ENCODE results near the gene MNX1.

The MNX1 gene

DNA sequence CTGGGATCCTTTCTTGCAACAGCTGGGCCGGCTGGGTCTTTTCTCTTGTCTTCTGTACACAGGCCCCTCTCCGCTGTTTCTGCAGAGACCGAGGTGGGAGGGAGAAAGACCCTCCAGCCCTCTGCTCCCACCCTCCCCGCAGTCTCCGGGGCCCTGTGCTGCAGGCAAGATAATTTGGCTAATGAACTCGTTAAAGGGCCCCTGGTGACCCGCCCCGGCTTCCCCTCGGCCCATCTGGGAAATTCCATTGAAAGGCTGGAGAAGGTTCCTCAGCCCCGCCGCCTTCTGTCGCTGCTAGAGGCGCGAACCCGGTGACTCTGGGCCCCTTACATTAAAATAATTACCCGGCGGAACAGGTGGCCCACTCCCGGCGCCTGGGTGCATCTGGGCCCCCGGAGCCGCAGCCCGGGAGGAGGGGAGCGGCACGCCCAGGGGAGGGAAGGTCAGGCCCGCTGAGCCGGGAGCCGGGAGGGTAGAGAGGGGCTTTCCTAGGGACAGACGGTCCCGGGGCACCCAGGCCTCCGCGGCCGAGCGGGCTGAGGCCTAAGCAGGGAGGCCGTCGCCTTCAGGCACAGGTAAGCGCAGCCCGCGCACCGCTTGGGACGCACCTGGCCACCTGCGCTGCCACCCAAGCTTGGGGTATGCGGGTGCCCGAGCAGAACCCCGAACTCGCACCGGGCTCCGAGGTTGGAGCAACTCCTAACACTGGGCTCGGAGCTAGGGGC is 7.3 kb upstream of the MNX1 start:
- DNase-seq (ENCODE audit: low spot score) = no peak
- ChIA-PET POLR2A (ENCODE audit: low non-redundant PET) (no interaction called here), CTCF (no interaction called here)
- TF ChIP-seq, protein P1, sequence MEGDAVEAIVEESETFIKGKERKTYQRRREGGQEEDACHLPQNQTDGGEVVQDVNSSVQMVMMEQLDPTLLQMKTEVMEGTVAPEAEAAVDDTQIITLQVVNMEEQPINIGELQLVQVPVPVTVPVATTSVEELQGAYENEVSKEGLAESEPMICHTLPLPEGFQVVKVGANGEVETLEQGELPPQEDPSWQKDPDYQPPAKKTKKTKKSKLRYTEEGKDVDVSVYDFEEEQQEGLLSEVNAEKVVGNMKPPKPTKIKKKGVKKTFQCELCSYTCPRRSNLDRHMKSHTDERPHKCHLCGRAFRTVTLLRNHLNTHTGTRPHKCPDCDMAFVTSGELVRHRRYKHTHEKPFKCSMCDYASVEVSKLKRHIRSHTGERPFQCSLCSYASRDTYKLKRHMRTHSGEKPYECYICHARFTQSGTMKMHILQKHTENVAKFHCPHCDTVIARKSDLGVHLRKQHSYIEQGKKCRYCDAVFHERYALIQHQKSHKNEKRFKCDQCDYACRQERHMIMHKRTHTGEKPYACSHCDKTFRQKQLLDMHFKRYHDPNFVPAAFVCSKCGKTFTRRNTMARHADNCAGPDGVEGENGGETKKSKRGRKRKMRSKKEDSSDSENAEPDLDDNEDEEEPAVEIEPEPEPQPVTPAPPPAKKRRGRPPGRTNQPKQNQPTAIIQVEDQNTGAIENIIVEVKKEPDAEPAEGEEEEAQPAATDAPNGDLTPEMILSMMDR (conservative IDR thresholded peaks at IDR 0.05; ENCODE audit: low read depth) = no peak
- H3K27ac ChIP-seq = no peak overlapping the region

DNA sequence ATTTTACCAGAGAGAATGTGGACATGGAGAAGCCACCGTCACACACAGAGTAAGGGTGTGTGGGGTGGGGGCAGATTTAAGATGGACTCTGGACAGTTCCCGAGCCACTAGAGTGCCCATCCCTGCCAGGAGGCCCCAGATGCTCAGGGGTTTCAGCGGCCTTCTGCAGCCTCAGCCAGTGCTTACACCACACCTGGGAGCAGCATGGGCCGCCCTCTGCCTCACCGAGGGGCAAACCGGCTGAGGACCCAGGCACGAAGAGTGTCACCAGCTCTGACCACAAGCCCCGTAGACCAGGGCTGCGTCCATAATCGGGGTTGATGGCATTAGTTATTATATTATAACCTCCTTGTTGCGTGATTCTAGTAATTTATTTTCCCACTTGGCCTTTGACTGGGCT is 6.7 kb upstream of the MNX1 start:
- ChIA-PET POLR2A (ENCODE audit: low non-redundant PET) (no interaction called here), CTCF (no interaction called here)
- no peak overlapping the region for H3K27ac ChIP-seq
- no peak for DNase-seq (ENCODE audit: low spot score)
- TF ChIP-seq, protein P1 (conservative IDR thresholded peaks at IDR 0.05; ENCODE audit: low read depth) = no peak

DNA sequence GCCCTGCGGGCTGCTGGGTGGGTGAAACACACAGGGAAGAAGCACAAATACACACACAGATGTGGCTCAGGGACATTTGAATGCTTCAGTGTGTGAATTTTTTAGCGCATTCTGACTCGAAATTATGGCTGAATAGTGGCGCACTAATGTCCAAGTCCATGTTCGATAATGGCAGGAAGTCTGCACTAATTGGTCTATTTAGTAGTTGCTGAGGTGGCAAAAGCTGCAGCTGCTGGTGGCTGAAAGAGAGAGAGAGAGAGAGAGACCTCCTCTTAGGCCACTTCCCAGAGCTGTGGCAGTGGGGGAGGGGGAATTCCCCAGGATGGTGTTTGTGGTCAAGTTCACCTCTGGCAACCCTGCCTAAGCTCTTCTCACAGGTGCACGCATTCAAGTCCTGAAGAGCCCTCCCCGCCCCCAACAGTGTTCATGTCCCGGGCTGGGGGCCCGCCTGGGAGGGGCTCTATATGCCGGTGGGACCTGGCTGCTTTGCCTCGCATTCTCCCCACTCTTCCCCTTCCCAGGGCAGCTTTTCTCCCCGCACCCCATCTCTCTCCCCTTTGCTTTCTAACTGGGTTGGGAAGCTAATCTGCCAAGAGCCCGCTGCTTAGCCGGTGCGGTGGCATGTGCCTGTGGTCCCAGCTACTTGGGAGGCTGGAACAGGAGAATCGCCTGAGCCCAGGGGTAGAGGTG is 6.0 kb upstream of the MNX1 start:
- POLR2A ChIA-PET (ENCODE audit: low non-redundant PET) = no interaction called here
- CTCF ChIA-PET = no interaction called here
- TF ChIP-seq, protein P1 (conservative IDR thresholded peaks at IDR 0.05; ENCODE audit: low read depth) = no peak
- no peak overlapping the region for H3K27ac ChIP-seq
- no peak for DNase-seq (ENCODE audit: low spot score)

DNA sequence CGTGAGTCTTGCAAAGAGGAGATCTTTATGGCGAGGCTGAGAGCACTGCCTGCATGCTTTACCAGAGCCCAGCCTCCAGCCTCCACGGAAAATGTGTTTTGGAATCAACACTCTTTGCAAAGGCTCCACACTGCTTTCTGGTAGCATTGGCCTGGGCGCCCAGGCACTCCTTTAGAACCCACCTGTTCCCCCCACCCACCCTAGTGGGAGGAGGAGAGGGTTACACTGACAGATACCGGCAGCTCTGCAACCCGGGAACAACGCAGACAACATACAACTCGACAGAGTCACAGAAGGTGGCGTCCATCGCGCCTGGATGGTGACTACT is 5.5 kb upstream of the MNX1 start:
- TF ChIP-seq, protein P1 (conservative IDR thresholded peaks at IDR 0.05; ENCODE audit: low read depth) = no peak
- H3K27ac ChIP-seq = no peak overlapping the region
- CTCF ChIA-PET = no interaction called here
- POLR2A ChIA-PET (ENCODE audit: low non-redundant PET) = no interaction called here
- DNase-seq (ENCODE audit: low spot score) = no peak

DNA sequence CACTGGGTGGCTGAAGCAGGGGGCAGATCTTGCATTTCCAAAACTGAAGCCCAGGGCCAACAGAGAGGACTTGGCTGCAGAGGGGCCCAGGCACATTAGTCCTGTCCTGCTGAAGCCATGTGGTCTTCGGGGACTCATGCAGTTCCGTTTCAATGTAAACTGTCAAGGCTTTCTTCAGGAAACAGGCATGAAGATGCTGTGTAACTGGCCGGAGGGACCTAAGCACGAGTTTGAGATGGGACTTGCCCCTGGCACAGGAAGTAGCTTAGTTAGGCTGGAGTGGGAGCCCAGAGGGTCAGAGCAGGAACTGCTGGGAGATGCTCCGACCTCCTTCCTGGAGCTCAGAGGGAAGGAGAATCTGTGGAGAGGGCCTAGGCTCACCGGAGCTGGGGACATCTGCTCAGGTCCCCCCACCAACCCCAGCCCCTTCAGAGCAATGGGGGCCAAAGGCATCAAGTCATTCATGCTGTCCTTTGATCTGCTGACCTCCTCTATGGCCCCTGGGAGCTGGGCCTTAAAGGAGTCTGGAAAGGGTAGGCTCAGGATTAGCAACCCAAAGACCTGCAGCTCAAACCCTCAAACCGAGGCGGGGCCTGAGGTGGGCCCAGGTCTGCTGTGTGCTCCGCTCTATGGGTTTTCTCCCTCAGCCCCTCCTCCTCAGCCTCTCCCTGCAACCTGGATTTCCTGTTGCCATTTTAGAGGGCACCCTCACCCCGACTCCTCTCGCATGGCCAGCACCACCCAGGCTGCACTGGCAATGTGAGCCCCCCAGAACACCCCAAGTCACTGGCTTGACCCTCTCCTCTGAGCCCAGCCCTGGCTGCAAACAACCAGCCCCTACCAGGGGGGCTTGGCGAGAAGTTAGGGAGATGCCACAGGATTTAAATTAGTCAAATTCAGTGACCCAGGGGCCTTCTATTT is 4.4 kb upstream of the MNX1 start:
- CTCF ChIA-PET = no interaction called here
- H3K27ac ChIP-seq = no peak overlapping the region
- no peak for DNase-seq (ENCODE audit: low spot score)
- TF ChIP-seq, protein P1 (conservative IDR thresholded peaks at IDR 0.05; ENCODE audit: low read depth) = no peak
- POLR2A ChIA-PET (ENCODE audit: low non-redundant PET) = no interaction called here
